ENCODE results near the gene BCAS1.

- TF ChIP-seq CTCF (IDR thresholded peaks at IDR 0.05) (no peak), POLR2A (IDR thresholded peaks at IDR 0.05) (no peak)
These were observed 156.2 kb downstream of the BCAS1 start for GRCh38 chr20:53914091-53914780.
